Activated CD8-positive, alpha-beta memory T cell treated with anti-CD3 and anti-CD28 coated beads, Interleukin-2, amount 10 ng/mL, durations not matched to agents 7 days and 5 days (primary cell): ENCODE measurements around the gene LAG3. TPM values are rescaled to one million over a fixed set of nuclear protein-coding genes. Genes with fewer than 3 reads are reported as not detected.
"Not testable (repeated sequence)": the region's sequence is repeated elsewhere in the genome, so short reads cannot be mapped to it uniquely, and the experiment has no call there.

Experiments
- ATAC-seq: fragments of 150-1000 bp; cut with Tn5 transposase; one replicate; pipeline ENCODE4 v1.10.0; 2021; ENCODE audit warnings: moderate library complexity
- CTCF ChIA-PET: fragments of 350-600 bp; sonication (Branson Sonifier 250); formaldehyde crosslinking; loops from one replicate; lab custom pipeline; 2021; ENCODE audit warnings: antibody characterized with exemption; lab: Charles Lee
- DNase-seq: peaks from one replicate; pipeline ENCODE4 v3.0.0-alpha.2; 2020
- H3K27ac Mint-ChIP-seq: one replicate; pipeline ENCODE4 v1.8.0; 2021; ENCODE audit warnings: mild to moderate bottlenecking, mixed read lengths
- H3K27me3 Mint-ChIP-seq: one replicate; pipeline ENCODE4 v1.8.0; 2021; ENCODE audit warnings: mixed read lengths
- H3K36me3 Mint-ChIP-seq: one replicate; pipeline ENCODE4 v1.8.0; 2021; ENCODE audit warnings: mild to moderate bottlenecking, mixed read lengths
- H3K4me1 Mint-ChIP-seq: one replicate; pipeline ENCODE4 v1.8.0; 2021; ENCODE audit warnings: mixed read lengths
- H3K4me3 Mint-ChIP-seq: one replicate; pipeline ENCODE4 v1.8.0; 2021; ENCODE audit warnings: mild to moderate bottlenecking, moderate library complexity, mixed read lengths
- H3K9me3 Mint-ChIP-seq: one replicate; pipeline ENCODE4 v1.8.0; 2022; ENCODE audit warnings: low read depth, mixed read lengths
- total RNA-seq, 2 experiments: library from RNA; stranded (reverse); gene quantifications; one replicate each; pipeline ENCODE4 v1.2.3, GENCODE V29; 2021

The LAG3 gene
- total RNA-seq, 2 experiments from 2014 or later: 320 to 420 TPM

GRCh38 chr12:6743300-6743699 lies 29.0 kb upstream of the LAG3 start:
- peaks cover 14% of the 10 kb centered on the region for H3K4me1 Mint-ChIP-seq
- not testable (repeated sequence) for ATAC-seq, DNase-seq, H3K27ac Mint-ChIP-seq, H3K27me3 Mint-ChIP-seq, H3K9me3 Mint-ChIP-seq, H3K4me3 Mint-ChIP-seq
- peaks cover 17% of the 10 kb centered on the region for H3K36me3 Mint-ChIP-seq
- CTCF ChIA-PET: interaction anchor here (0.7 to 2.7 kb wide), 3 partner anchors 9 to 1136 kb away, joined by 3 to 8 read pairs (median 3); partner anchors contain the start of gene MLF2

DNA sequence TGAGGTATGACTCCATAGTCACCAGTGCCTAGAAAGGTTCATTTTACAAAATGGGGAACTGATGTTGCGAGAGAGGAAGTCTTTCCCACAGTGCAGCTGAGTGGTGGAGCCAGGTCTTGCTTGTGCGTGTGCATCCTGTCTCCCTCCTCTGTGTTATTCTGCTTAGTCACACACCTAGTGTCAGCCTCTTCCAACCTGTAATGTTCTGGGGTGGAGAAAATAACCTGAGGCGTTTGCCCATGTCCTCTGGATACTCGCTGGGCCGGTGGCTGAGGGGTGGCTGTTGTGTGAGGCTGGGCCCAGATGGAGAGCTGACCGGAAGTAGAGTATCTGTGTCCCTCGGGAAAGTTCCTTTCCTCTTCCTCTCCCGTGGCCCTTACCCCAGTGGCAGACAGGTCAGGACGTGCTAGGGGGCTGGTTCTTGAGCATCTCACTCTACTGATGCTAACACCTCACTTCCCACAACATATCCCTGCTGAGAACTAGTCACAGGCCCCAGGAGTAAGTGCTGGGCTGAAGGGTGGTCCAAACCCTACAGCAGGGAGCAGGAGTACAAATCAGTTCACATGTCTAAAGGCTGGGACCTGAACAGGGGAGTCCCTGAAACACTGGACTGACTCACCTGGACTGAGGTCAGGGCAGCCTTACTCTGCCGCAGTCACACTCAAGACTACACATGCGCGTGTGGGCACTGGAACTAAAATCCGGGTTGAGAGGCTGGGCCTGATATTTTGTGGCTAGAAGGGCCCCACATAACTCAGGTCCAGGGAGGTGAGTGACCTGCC lies 26.4 kb upstream of the LAG3 start:
- Mint-ChIP-seq H3K9me3 (peaks cover 3% of the 10 kb centered on the region), H3K36me3 (peaks cover 28% of the 10 kb centered on the region), H3K27ac (peak overlapping the region; percentile 64), H3K4me3 (no peak overlapping the region), H3K27me3 (no peaks in the 10 kb centered on the region), H3K4me1 (peaks cover 19% of the 10 kb centered on the region)
- no peak for DNase-seq
- peak; percentile 78 for ATAC-seq
- CTCF ChIA-PET: interaction anchor here (0.8 to 1.8 kb wide), 3 partner anchors 9 to 88 kb away, joined by 3 to 5 read pairs (median 4); no protein-coding TSS in a partner anchor

GRCh38 chr12:6747216-6747615 lies 25.1 kb upstream of the LAG3 start:
- Mint-ChIP-seq H3K9me3 (peaks cover 3% of the 10 kb centered on the region), H3K27me3 (no peaks in the 10 kb centered on the region), H3K4me3 (no peak overlapping the region), H3K4me1 (peaks cover 29% of the 10 kb centered on the region), H3K27ac (peak overlapping the region; percentile 39), H3K36me3 (peaks cover 29% of the 10 kb centered on the region)
- CTCF ChIA-PET: interaction anchor here (0.8 to 1.3 kb wide), 2 partner anchors 31 to 85 kb away, joined by 3 to 4 read pairs; no protein-coding TSS in a partner anchor
- DNase-seq: no peak
- ATAC-seq: no peak

DNA sequence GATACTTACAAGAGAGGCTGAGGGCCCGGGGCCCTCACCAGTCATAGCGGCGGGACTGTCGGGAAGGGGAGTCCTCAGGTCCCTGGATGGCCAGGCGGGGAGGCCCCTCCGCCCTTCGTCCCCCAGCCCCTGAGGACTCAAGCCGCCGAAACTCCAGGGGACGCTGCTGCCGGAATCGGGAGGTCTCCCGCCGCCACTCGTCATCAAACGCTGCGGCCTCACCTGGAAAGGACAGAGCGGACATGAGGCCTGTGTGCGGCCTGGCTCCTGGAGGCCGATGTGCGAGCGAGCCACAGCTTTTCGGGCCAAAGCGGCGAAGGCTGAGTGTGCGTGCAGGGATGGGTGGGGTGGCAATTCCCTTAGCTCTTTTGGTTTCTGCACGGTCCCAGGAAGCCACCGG lies 23.6 kb upstream of the LAG3 start:
- Mint-ChIP-seq H3K36me3 (peaks cover 24% of the 10 kb centered on the region), H3K27ac (no peak overlapping the region), H3K27me3 (no peaks in the 10 kb centered on the region), H3K9me3 (no peaks in the 10 kb centered on the region), H3K4me1 (peaks cover 35% of the 10 kb centered on the region), H3K4me3 (no peak overlapping the region)
- CTCF ChIA-PET: no interaction called here
- ATAC-seq (no peak), DNase-seq (no peak)

GRCh38 chr12:6750506-6750905 lies 21.8 kb upstream of the LAG3 start:
- Mint-ChIP-seq H3K4me3 (no peak overlapping the region), H3K27ac (peak overlapping the region; percentile 6), H3K9me3 (no peaks in the 10 kb centered on the region), H3K27me3 (no peaks in the 10 kb centered on the region), H3K36me3 (peaks cover 24% of the 10 kb centered on the region), H3K4me1 (peaks cover 29% of the 10 kb centered on the region)
- ATAC-seq: no peak
- no peak for DNase-seq
- CTCF ChIA-PET: interaction anchor here (6.1 to 6.3 kb wide), 2 partner anchors 22 to 30 kb away, joined by 98 to 117 read pairs; partner anchors contain the start of gene LAG3

- CTCF ChIA-PET: interaction anchor here (1.3 to 9.9 kb wide), 16 partner anchors 9 to 139 kb away, joined by 5 to 120 read pairs (median 24); partner anchors contain the start of genes CDCA3, COPS7A, GPR162 and LAG3
- peak overlapping the region; percentile 98 for H3K27ac Mint-ChIP-seq
- peaks cover 24% of the 10 kb centered on the region for H3K36me3 Mint-ChIP-seq
- no peaks in the 10 kb centered on the region for H3K9me3 Mint-ChIP-seq
- ATAC-seq: no peak
- DNase-seq: no peak
- H3K4me3 Mint-ChIP-seq: peak overlapping the region; percentile 90
- peaks cover 22% of the 10 kb centered on the region for H3K4me1 Mint-ChIP-seq
- no peaks in the 10 kb centered on the region for H3K27me3 Mint-ChIP-seq
Measured at GRCh38 chr12:6751767-6752166, 20.6 kb upstream of the LAG3 start.

- CTCF ChIA-PET: interaction anchor here (0.8 to 9.9 kb wide), 31 partner anchors 9 to 215 kb away, joined by 3 to 120 read pairs (median 9); partner anchors contain the start of genes CDCA3, COPS7A, GNB3 and GPR162
- Mint-ChIP-seq H3K36me3 (peaks cover 21% of the 10 kb centered on the region), H3K27me3 (peaks cover 2% of the 10 kb centered on the region), H3K9me3 (no peaks in the 10 kb centered on the region), H3K27ac (peak overlapping the region; percentile 98), H3K4me1 (peaks cover 22% of the 10 kb centered on the region), H3K4me3 (peak overlapping the region; percentile 90)
- DNase-seq: peak; percentile 64
- peak; percentile 3 for ATAC-seq
Measured at GRCh38 chr12:6752167-6752920, 20.0 kb upstream of the LAG3 start.

- peak; percentile 99 for DNase-seq
- peaks cover 2% of the 10 kb centered on the region for H3K27me3 Mint-ChIP-seq
- peaks cover 25% of the 10 kb centered on the region for H3K4me1 Mint-ChIP-seq
- H3K4me3 Mint-ChIP-seq: peak within 1 kb of the TSS; percentile 90
- H3K9me3 Mint-ChIP-seq: no peaks in the 10 kb centered on the region
- peaks cover 14% of the 10 kb centered on the region for H3K36me3 Mint-ChIP-seq
- peak within 1 kb of the TSS; percentile 98 for H3K27ac Mint-ChIP-seq
- CTCF ChIA-PET: interaction anchor here (0.8 to 9.9 kb wide), 41 partner anchors 10 to 327 kb away, joined by 3 to 120 read pairs (median 8); partner anchors contain the start of genes CDCA3, COPS7A, GNB3 and GPR162
- peak; percentile 92 for ATAC-seq
Measured at GRCh38 chr12:6752921-6753771, 19.2 kb upstream of the LAG3 start, which contains the start of gene MLF2. TSS of gene MLF2 (minus strand) at chr12:6753141. CDS start at chr12:6752334, 807 bp downstream.

DNA sequence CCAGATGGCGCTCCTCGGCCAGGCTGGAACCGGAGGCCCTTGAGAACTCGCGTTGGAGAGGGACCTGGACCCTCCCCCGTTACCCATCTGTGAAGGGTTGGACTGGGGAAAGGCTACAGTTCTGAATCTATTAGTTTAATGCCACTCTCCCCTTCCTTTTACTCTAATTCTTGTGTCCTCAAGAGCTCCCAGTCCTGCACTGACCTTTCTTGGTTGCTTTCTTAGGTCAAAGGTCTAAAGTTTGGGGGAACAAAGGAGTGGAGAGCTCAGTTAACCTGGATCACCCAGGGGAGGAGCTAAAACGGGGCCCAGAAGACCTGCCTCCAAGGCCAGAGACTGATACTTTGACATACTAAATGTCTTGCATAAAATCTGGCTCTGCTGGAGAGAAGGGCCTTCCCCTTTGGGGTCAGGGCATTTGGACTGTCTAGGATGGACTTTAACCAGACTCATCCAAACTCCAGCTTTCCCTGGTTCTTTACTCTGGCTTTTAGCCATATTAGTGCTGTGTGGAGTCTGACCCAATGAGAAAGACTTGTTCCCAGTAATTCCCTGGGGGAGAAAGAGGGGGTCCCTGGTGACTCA lies 18.5 kb upstream of the LAG3 start:
- Mint-ChIP-seq H3K27me3 (peaks cover 2% of the 10 kb centered on the region), H3K4me3 (peak overlapping the region; percentile 90)
- CTCF ChIA-PET: interaction anchor here (1.0 to 9.9 kb wide), 34 partner anchors 9 to 328 kb away, joined by 3 to 120 read pairs (median 9); partner anchors contain the start of genes CDCA3, COPS7A, GNB3 and GPR162

DNA sequence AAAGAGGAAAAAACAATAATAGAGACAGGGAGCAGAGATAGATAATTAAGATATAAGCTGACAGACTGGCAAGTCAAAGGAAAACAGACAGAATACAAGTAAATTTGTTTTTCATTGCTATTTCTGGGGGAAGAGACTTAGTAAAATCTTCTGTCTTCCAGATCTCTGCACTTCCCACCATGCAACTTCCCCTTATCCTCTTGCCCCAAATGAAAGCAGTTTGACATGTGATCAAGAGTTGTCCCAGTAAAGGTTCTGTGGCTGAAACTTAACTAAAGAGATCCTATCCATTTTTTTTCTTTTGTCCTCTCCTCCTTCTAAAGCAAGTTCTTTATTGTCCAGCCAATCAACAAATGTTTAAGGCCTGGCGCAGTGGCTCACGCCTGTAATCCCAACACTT lies 17.9 kb upstream of the LAG3 start:
- no peaks in the 10 kb centered on the region for H3K9me3 Mint-ChIP-seq
- peaks cover 2% of the 10 kb centered on the region for H3K27me3 Mint-ChIP-seq
- H3K36me3 Mint-ChIP-seq: peaks cover 5% of the 10 kb centered on the region
- peaks cover 34% of the 10 kb centered on the region for H3K4me1 Mint-ChIP-seq
- DNase-seq (no peak), ATAC-seq (no peak)
- no peak overlapping the region for H3K4me3 Mint-ChIP-seq
- H3K27ac Mint-ChIP-seq: no peak overlapping the region
- CTCF ChIA-PET: interaction anchor here (1.1 to 9.9 kb wide), 26 partner anchors 8 to 329 kb away, joined by 3 to 120 read pairs (median 10); partner anchors contain the start of genes CDCA3, COPS7A, GNB3 and GPR162

More for the DNA sequence above, 18.5 kb upstream of the LAG3 start:
- Mint-ChIP-seq H3K27ac (peak overlapping the region; percentile 98), H3K9me3 (no peaks in the 10 kb centered on the region), H3K36me3 (peaks cover 10% of the 10 kb centered on the region), H3K4me1 (peaks cover 31% of the 10 kb centered on the region)
- ATAC-seq: no peak
- no peak for DNase-seq

DNA sequence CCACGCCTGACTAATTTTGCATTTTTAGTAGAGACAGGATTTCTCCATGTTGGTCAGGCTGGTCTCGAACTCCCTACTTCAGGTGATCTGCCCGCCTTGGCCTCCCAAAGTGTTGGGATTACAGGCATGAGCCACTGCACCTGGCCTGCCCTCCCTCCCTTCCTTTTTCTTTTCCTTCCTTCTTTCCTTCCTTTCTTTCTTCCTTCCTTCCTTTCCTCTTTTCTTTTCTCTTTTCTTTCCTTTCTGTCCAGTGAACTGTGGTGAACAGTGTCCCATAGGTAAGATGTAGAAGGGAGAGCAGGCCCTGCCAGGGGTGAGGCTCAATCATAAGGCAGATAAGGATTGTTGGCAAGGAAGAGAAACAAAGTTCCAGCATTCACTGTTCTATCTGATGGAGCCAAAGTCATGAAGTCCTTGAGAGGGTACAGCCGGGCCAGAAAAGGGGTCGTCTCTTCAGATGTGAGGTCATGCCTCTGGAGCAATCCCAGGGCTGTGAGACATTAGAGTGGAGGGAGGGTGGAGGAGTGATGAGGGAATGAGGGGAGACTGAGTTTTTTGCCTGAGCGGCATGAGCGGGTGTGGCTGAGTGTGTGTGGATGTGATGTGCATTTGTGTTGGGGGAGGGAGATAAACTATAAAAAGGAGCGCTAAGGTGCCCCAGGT lies 15.2 kb upstream of the LAG3 start:
- H3K27ac Mint-ChIP-seq: no peak overlapping the region
- no peak for DNase-seq
- H3K27me3 Mint-ChIP-seq: peaks cover 9% of the 10 kb centered on the region
- H3K4me1 Mint-ChIP-seq: peaks cover 20% of the 10 kb centered on the region
- no peaks in the 10 kb centered on the region for H3K36me3 Mint-ChIP-seq
- CTCF ChIA-PET: interaction anchor here (1.6 to 9.9 kb wide), 6 partner anchors 9 to 134 kb away, joined by 3 to 120 read pairs (median 53); partner anchors contain the start of genes GPR162, P3H3 and PTMS
- H3K4me3 Mint-ChIP-seq: no peak overlapping the region
- ATAC-seq: no peak
- H3K9me3 Mint-ChIP-seq: no peaks in the 10 kb centered on the region
